ENCODE results near the gene PHLDB3.
"Not testable (repeated sequence)": the region's sequence is repeated elsewhere in the genome, so short reads cannot be mapped to it uniquely, and the experiment has no call there.

Gene PHLDB3

GRCh38 chr19:43504426-43505185 is at the start of gene PHLDB3:
PHLDB3 (minus strand) TSS chr19:43504746; CDS start chr19:43504118, 628 bp downstream.
- DNase-seq = peak in 1 of 2 experiments; percentile 49

DNA sequence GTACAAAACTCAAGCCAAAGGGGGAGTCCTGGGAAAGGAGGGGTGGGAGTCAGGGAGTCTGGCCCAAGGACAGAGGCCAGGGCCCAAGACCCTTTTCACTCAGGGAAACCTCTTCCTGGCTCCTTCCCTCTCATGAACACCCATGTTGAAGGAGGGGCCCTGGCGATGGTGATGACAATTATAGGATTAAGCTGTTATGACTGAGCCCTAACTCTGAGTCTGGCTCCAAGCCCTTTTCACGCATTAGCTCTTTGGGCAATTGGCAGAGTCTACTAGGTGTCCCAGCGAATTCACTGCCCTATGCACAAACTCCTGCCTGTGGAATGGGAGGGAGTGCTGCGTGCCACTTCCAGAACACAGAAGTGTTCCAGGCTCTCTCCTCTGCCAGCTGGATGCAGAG is 49.1 kb upstream of the PHLDB3 start:
- DNase-seq = no peak

GRCh38 chr19:43552616-43553015 is 48.1 kb upstream of the PHLDB3 start:
- DNase-seq = no peak

DNA sequence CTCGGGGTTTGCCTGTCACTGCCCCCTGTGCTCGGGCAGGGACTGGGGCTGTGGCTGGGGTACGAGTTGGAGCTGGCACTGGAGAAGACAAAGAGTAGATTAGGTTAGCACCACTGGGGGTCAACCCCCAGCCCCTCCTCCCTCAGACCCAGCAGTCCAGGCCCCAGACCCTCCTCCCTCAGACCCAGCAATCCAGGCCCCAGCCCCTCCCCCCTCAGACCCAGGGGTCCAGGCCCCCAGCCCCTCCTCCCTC is 47.6 kb upstream of the PHLDB3 start:
- no peak for DNase-seq

- no peak for DNase-seq
Measured at GRCh38 chr19:43551399-43552197, 47.1 kb upstream of the PHLDB3 start.

DNA sequence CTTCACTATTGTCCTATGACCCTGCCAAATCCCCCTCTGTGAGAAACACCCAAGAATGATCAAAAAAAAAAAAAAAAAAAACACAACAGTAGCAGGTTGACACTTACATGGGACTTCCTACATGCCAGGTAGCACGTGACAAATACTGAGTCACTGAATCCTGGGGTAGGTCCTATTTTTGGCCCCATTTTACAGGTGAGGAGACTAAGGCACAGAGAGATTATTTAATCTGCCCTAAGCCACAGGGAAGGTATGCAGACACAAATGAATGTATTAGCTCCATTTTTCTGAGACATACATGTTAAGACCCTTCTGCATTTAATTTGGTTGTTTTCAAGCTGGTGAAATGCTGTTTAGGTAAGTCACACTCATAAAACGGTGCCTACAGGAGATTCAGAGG is 44.2 kb upstream of the PHLDB3 start:
- DNase-seq = no peak

DNA sequence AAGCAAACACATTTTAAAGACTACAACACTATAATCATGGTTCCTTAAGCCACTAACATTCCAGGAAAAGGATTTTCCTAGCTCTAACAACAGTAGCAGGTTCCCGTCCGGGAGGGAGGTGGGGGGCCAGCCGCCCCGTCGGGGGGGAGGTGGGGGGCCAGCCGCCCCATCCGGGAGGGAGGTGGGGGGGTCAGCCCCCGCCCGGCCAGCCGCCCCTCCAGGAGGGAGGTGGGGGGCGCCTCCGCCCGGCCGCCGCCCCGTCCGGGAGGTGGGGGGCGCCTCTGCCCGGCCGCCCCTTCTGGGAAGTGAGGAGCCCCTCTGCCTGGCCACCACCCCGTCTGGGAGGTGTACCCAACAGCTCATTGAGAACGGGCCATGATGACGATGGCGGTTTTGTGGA is 43.4 kb upstream of the PHLDB3 start:
- DNase-seq = not testable (repeated sequence)

- no peak for DNase-seq
Measured at GRCh38 chr19:43546581-43546980, 42.0 kb upstream of the PHLDB3 start.

DNA sequence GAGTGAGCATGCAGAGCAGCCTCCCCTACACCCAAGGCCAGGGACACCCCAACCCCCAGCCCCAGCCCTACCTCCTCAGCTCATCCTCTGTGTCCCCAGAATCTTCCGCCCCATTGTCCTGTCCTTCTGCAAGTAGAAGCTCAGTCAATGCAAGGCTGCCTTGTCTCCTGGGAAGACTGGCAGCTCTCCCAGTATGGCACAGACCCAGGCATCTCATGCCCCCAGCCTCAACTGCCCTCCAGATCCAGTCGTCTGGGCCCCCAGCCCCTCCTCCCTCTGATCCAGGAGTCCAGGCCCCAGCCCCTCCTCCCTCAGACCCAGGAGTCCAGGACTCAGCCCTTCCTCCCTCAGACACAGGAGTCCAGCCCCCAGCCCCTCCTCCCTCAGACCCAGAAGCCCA is 41.4 kb upstream of the PHLDB3 start:
- no peak for DNase-seq

DNA sequence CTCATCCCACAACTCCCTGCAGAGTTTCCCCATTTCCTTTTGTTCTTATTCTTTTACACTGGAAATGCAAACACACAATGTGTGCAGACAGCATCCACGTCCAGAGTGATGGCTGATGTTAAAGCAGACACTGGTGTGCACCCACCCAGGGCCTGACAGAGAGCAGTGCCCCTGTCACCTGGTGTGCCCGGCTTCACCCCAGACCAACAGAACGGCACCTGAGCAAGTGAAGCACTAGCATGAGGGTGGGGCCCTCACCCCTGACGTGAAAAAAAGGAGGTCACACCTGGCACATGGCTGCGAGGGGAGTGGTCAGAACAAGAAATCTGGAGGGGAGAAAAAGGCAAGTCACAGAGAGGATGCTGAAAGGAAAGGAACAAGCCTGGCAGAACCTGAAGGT is 40.7 kb upstream of the PHLDB3 start:
- DNase-seq = no peak

GRCh38 chr19:43544077-43544476 is 39.5 kb upstream of the PHLDB3 start:
- DNase-seq = no peak

DNA sequence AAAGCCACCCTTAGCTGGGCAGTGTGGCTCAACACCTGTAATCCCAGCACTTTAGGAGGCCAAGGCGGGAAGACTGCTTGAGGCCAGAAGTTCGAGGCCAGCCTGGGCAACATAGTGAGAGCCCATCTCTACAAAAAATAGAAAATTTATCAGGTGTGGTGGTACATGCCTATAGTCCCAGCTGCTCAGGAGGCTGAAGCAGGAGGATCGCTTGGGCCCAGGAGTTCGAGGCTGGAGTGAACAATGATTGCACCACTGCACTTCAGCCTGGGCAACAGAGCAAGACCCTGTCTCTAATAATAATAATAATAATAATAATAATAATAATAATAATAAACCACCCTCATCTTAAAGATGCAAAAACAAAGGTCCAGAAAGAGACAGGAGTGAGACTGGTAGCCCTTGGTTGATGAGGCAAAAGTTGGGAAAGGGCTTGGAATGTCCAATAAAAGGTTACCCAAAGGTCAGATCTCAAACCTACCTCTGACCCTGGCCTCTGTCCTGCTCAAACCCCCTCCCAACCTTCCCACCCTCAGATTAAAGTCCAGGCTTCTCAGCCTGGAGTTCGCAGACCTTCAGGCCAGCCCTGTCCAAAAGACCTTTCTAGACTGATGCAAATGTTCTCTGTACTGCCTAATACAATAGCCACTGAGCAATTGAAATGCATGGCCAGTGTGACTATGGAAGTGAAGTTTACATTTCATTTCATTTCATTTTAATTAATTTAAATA is 37.5 kb upstream of the PHLDB3 start:
- no peak for DNase-seq

- no peak for DNase-seq
Measured at GRCh38 chr19:43540381-43540780, 35.8 kb upstream of the PHLDB3 start.

DNA sequence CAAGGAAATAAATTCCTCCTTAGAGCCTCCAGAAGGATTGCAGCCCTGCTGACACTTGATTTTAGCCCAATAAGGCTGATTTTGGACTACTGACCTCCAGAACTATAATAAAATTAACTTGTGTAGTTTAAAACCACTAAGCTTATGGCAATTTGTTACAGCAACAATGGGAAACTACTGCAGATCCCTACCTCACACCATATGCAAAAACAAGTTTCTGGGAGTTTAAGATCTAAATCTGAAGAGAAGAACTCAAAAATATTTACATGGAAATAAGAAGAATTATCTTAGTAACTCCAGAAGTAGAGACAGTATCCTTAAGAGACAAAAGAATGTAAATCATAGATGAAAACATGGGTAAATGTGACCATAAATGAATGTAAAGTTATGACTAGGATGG is 34.4 kb upstream of the PHLDB3 start:
- DNase-seq = no peak

DNA sequence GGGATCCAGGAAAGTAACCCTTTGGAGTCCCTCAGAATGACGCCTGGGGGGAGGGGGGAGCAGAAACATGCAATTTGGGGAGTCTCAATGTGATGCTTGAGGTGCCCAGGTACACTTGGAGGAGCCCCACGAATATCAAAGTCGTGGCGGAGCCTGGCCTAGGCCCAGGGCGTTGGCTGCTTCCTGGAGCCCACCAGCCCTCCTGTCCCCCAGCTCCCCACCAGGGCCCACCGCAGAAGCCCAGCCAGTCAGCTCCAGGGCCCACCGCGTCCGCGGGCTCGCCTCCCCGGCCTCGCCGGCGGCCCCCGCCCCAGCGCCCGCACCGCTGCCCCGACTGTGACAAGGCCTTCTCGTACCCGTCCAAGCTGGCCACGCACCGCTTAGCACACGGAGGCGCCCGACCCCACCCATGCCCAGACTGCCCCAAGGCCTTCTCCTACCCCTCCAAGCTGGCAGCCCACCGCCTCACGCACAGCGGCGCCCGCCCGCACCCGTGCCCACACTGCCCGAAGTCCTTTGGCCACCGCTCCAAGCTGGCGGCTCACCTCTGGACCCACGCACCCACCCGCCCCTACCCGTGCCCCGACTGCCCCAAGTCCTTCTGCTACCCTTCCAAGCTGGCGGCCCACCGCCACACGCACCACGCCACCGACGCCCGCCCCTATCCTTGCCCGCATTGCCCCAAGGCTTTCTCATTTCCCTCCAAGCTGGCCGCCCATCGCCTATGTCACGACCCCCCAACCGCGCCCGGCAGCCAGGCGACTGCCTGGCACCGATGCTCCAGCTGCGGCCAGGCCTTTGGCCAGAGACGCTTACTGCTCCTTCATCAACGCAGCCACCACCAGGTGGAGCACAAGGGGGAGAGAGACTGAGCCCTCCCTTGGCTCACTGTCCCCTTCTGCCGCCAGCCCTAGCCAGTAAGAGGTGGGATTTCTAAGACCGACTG is 30.5 kb upstream of the PHLDB3 start:
- peak; percentile 33 to 42 for DNase-seq

- DNase-seq = no peak
Measured at GRCh38 chr19:43534305-43534815, 29.8 kb upstream of the PHLDB3 start.

- DNase-seq = peak; percentile 98 to 99
Measured at GRCh38 chr19:43533546-43534304, 29.2 kb upstream of the PHLDB3 start.

- DNase-seq = peak; percentile 87 to 90
Measured at GRCh38 chr19:43532962-43533545, 28.5 kb upstream of the PHLDB3 start, which contains the start of gene ZNF575. ZNF575 (plus strand) TSS chr19:43533188; CDS start chr19:43534423, 1,235 bp downstream.

GRCh38 chr19:43532571-43532961 is 28.0 kb upstream of the PHLDB3 start:
- DNase-seq = peak; percentile 75 to 85

- no peak for DNase-seq
Measured at GRCh38 chr19:43527860-43528622, 23.5 kb upstream of the PHLDB3 start.

Measured in Kasumi-1 (cell line).